Caco-2 (cell line): ENCODE data around the gene GTF2A1. TPM values are rescaled to one million over a fixed set of nuclear protein-coding genes. Genes with fewer than 3 reads are reported as not detected.

Experiments
- BruUV-seq: library from RNA; stranded (reverse); fragments of 400-500 nt; replicated peaks from 2 replicates; lab custom pipeline; 2021; lab: Mats Ljungman, UMichigan
- CTCF ChIA-PET: fragments of 300-600 bp; sonication (Branson Sonifier 250); formaldehyde crosslinking; loops from one replicate; lab custom pipeline; 2022; ENCODE audit warnings: antibody characterized with exemption; lab: Charles Lee
- POLR2A ChIA-PET: fragments of 300-600 bp; sonication (Branson Sonifier 250); formaldehyde crosslinking; loops from one replicate; lab custom pipeline; 2022; ENCODE audit warnings: antibody characterized with exemption; lab: Charles Lee
- DNase-seq, 2 experiments: peaks; one replicate each; pipeline versions ENCODE4 v3.0.0 to v3.0.0-alpha.2; 2020 to 2022
- H3K27me3 ChIP-seq: replicated peaks from 2 replicates; pipeline ENCODE4 v1.6.0; 2011; ENCODE audit warnings: low read length; ENCODE audit not compliant: control insufficient read depth, insufficient read depth
- H3K36me3 ChIP-seq: 2 replicates; pipeline ENCODE4 v1.5.1; 2011; ENCODE audit warnings: low read length; ENCODE audit not compliant: control insufficient read depth, insufficient read depth
- H3K4me1 ChIP-seq: fragments of 250-450 bp; sonication (Bioruptor Pico); 2 replicates; pipeline ENCODE4 v1.5.1; 2020; ENCODE audit warnings: mild to moderate bottlenecking
- H3K4me3 ChIP-seq: 2 replicates; pipeline ENCODE4 v1.5.1; 2011; ENCODE audit warnings: low read depth, mild to moderate bottlenecking, control low read depth, low read length
- H3K9me3 ChIP-seq: fragments of 250-450 bp; sonication (Bioruptor Pico); 2 replicates; pipeline ENCODE4 v1.5.1; 2020; ENCODE audit warnings: mild to moderate bottlenecking, moderate library complexity
- H3K27ac Mint-ChIP-seq: one replicate; pipeline ENCODE4 v1.8.0; 2022; ENCODE audit warnings: mixed read lengths; ENCODE audit not compliant: unreplicated experiment
- H3K27me3 Mint-ChIP-seq: one replicate; pipeline ENCODE4 v1.8.0; 2022; ENCODE audit warnings: mixed read lengths; ENCODE audit not compliant: insufficient read depth, unreplicated experiment
- H3K36me3 Mint-ChIP-seq: one replicate; pipeline ENCODE4 v1.8.0; 2022; ENCODE audit warnings: mild to moderate bottlenecking, mixed read lengths; ENCODE audit not compliant: insufficient read depth, unreplicated experiment
- H3K4me1 Mint-ChIP-seq: one replicate; pipeline ENCODE4 v1.8.0; 2022; ENCODE audit warnings: low read depth, mixed read lengths; ENCODE audit not compliant: unreplicated experiment
- H3K4me3 Mint-ChIP-seq: one replicate; pipeline ENCODE4 v1.8.0; 2022; ENCODE audit warnings: mild to moderate bottlenecking, moderate library complexity, mixed read lengths; ENCODE audit not compliant: unreplicated experiment
- H3K9me3 Mint-ChIP-seq: one replicate; pipeline ENCODE4 v1.8.0; 2022; ENCODE audit warnings: mixed read lengths; ENCODE audit not compliant: unreplicated experiment
- intact Hi-C: fragments of 100-400 bp; cut with micrococcal nuclease; formaldehyde crosslinking; loops from one replicate; pipeline ENCODE4 v1.10.0; 2022; ENCODE audit not compliant: unreplicated experiment
- total RNA-seq: library from RNA; stranded (reverse); gene quantifications from 2 replicates; pipeline ENCODE4 v1.2.3, GENCODE V29; 2022
- TF ChIP-seq, protein P1 (sequence below), 2 experiments: fragments of 200-600 bp in 1 of 2; IDR thresholded peaks; 1 replicate in 1 of 2; 2 replicates in 1 of 2; pipeline versions ENCODE4 v1.5.1 to v1.8.0; 2011 to 2022; ENCODE audit warnings: antibody characterized with exemption in 1 of 2, control low read depth in 1 of 2, inconsistent platforms in 1 of 2, low read depth in 1 of 2, low read length in 1 of 2, mild to moderate bottlenecking in 1 of 2, moderate library complexity in 1 of 2; ENCODE audit not compliant: insufficient read depth in 1 of 2, severe bottlenecking in 1 of 2, unreplicated experiment in 1 of 2

The GTF2A1 gene
- total RNA-seq, 1 experiment from 2014 or later = 42.7 TPM

DNA sequence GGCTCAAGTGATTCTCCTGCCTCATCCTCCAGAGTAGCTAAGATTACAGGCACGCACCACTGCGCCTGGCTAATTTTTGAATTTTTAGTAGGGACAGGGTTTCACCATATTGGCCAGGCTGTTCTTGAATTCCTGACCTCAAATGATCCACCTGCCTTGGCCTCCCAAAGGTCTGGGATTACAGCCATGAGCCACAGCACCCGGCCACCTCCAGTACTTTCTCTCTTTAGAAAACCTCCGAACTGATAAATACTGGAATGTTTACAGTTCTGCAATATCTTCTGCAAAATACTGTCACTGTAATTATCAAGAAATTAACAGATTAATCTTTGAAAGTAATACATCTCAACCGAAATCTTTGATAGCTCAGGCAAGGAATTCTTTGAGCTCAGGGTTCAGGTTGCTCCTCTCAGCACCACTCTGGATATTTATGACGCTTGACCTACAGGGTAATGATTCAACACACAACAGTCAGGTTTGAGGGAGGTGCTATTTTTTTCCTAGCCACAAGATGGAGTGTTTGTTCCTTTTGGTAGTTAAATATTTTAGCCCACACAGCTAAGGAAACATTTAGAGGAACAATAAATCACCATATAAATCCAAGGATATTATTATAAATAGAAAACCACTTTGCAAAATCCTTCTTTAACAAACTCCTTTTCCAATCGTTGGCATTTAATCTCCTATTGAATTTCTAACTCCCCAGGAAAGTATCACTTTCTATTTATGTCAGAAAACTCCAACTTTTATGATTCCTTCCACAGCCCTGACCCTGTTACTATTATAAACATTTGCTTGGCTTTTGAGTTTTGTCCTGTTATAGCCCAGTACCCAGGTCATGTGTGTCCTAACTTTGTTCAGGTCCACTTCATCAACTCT, 48.6 kb upstream of the GTF2A1 start:
- H3K36me3 Mint-ChIP-seq = peaks cover 7% of the 10 kb centered on the region
- no peaks in the 10 kb centered on the region for H3K27me3 Mint-ChIP-seq
- intact Hi-C loops = loop anchor here (1.0 kb wide), 5 partner anchors 34 to 195 kb away; no protein-coding TSS in a partner anchor
- no peaks in the 10 kb centered on the region for H3K9me3 Mint-ChIP-seq
- Histone ChIP-seq H3K4me3 (no peak overlapping the region), H3K36me3 (no peaks in the 10 kb centered on the region), H3K27me3 (no peaks in the 10 kb centered on the region), H3K9me3 (no peaks in the 10 kb centered on the region), H3K4me1 (peaks cover 11% of the 10 kb centered on the region)
- TF ChIP-seq, protein P1, sequence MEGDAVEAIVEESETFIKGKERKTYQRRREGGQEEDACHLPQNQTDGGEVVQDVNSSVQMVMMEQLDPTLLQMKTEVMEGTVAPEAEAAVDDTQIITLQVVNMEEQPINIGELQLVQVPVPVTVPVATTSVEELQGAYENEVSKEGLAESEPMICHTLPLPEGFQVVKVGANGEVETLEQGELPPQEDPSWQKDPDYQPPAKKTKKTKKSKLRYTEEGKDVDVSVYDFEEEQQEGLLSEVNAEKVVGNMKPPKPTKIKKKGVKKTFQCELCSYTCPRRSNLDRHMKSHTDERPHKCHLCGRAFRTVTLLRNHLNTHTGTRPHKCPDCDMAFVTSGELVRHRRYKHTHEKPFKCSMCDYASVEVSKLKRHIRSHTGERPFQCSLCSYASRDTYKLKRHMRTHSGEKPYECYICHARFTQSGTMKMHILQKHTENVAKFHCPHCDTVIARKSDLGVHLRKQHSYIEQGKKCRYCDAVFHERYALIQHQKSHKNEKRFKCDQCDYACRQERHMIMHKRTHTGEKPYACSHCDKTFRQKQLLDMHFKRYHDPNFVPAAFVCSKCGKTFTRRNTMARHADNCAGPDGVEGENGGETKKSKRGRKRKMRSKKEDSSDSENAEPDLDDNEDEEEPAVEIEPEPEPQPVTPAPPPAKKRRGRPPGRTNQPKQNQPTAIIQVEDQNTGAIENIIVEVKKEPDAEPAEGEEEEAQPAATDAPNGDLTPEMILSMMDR (IDR thresholded peaks at IDR 0.05; ENCODE audit: insufficient read depth in 1 of 2, low read depth in 1 of 2, low read length in 1 of 2, severe bottlenecking in 1 of 2, unreplicated experiment in 1 of 2) = peak; percentile 73 to 75
- CTCF ChIA-PET = interaction anchor here (0.6 to 2.1 kb wide), 13 partner anchors 9 to 198 kb away, joined by 3 to 43 read pairs (median 3); no protein-coding TSS in a partner anchor
- H3K27ac Mint-ChIP-seq = peak overlapping the region; percentile 42
- no peak overlapping the region for H3K4me3 Mint-ChIP-seq
- BruUV-seq = no TSS peak
- POLR2A ChIA-PET = interaction anchor here (1.1 kb wide), 1 partner anchor 166 kb away, joined by 3 read pairs; no protein-coding TSS in a partner anchor
- DNase-seq = peak; percentile 46 to 69
- peaks cover 7% of the 10 kb centered on the region for H3K4me1 Mint-ChIP-seq

DNA sequence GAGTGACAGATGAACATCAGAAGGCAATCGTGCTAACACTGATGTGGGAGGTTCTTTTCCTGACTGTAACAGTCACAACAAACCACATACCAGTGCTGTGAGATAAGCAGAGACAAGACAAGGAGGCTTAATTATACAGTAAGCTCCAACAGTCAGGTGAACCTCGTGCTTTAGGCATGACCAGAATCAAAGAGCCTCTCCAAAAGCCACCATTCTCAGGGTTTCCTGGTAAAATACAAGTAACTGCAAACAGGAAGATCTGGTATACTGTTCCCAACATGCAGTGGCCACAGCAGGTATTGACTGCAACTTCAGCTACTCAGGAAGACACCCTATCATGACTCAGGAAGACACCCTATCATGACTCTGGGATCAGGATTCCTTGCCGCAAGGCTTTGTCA, 47.3 kb upstream of the GTF2A1 start:
- CTCF ChIA-PET = interaction anchor here (1.9 kb wide), 1 partner anchor 187 kb away, joined by 43 read pairs; no protein-coding TSS in a partner anchor
- BruUV-seq = no TSS peak
- peak in 1 of 2 experiments; percentile 17 for DNase-seq
- peaks cover 7% of the 10 kb centered on the region for H3K36me3 Mint-ChIP-seq
- H3K4me3 Mint-ChIP-seq = peak overlapping the region; percentile 22
- H3K27ac Mint-ChIP-seq = no peak overlapping the region
- intact Hi-C loops = no loop called here
- H3K9me3 Mint-ChIP-seq = no peaks in the 10 kb centered on the region
- POLR2A ChIA-PET = interaction anchor here (0.8 kb wide), 1 partner anchor 49 kb away, joined by 3 read pairs; no protein-coding TSS in a partner anchor
- peaks cover 7% of the 10 kb centered on the region for H3K4me1 Mint-ChIP-seq
- no peaks in the 10 kb centered on the region for H3K36me3 ChIP-seq
- H3K27me3 ChIP-seq = no peaks in the 10 kb centered on the region
- no peaks in the 10 kb centered on the region for H3K9me3 ChIP-seq
- TF ChIP-seq, protein P1 (IDR thresholded peaks at IDR 0.05; ENCODE audit: insufficient read depth in 1 of 2, low read depth in 1 of 2, low read length in 1 of 2, severe bottlenecking in 1 of 2, unreplicated experiment in 1 of 2) = peak in 1 of 2 experiments; percentile 12
- H3K4me1 ChIP-seq = peaks cover 11% of the 10 kb centered on the region
- no peak overlapping the region for H3K4me3 ChIP-seq
- H3K27me3 Mint-ChIP-seq = no peaks in the 10 kb centered on the region

DNA sequence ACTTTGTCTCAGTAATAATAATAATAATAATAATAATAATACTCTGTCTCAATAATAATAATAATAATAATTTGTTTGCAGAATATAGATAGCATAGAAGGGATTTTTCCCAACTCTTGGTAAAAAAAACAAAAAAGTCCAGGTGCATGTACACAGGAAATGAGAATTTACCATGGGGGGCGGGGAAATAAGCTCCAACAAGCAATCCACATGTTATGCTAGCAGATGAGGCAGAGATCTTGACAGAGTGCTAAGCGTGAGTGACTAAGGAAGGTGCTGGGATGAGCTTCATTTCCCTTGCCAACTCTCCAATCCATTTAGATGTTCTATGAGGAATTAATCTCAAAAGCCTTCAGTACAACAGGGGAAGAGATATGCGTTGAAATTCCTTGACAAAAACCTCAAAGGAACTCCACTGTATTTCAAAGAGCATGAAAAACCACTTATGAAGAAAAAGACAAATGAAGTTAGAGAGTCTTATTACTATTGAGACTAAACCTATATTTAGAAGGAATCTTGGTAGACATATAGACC, 44.9 kb upstream of the GTF2A1 start:
- Mint-ChIP-seq H3K4me3 (no peak overlapping the region), H3K27ac (no peak overlapping the region), H3K27me3 (no peaks in the 10 kb centered on the region), H3K4me1 (peaks cover 7% of the 10 kb centered on the region), H3K9me3 (no peaks in the 10 kb centered on the region), H3K36me3 (peaks cover 7% of the 10 kb centered on the region)
- Histone ChIP-seq H3K9me3 (no peaks in the 10 kb centered on the region), H3K36me3 (no peaks in the 10 kb centered on the region), H3K4me1 (peaks cover 11% of the 10 kb centered on the region), H3K27me3 (no peaks in the 10 kb centered on the region), H3K4me3 (no peak overlapping the region)
- DNase-seq = no peak
- TF ChIP-seq, protein P1 (IDR thresholded peaks at IDR 0.05; ENCODE audit: insufficient read depth in 1 of 2, low read depth in 1 of 2, low read length in 1 of 2, severe bottlenecking in 1 of 2, unreplicated experiment in 1 of 2) = no peak
- CTCF ChIA-PET = no interaction called here
- POLR2A ChIA-PET = no interaction called here
- intact Hi-C loops = no loop called here
- no TSS peak for BruUV-seq
